Calu3 (cell line): ENCODE data around the gene SV2C. TPM values are rescaled to one million over a fixed set of nuclear protein-coding genes. Genes with fewer than 3 reads are reported as not detected.

Experiments
- BruUV-seq: library from RNA; stranded (reverse); fragments of 400-500 nt; replicated peaks from 2 replicates; lab custom pipeline; 2021; lab: Mats Ljungman, UMichigan
- CTCF ChIA-PET: fragments of 300-600 bp; sonication (Branson Sonifier 250); formaldehyde crosslinking; loops from one replicate; lab custom pipeline; 2022; ENCODE audit warnings: antibody characterized with exemption; lab: Charles Lee
- DNase-seq: peaks from one replicate; pipeline ENCODE4 v3.0.0; 2022
- H3K27ac Mint-ChIP-seq: one replicate; pipeline ENCODE4 v1.8.0; 2022; ENCODE audit warnings: mixed read lengths; ENCODE audit not compliant: unreplicated experiment
- H3K27me3 Mint-ChIP-seq: one replicate; pipeline ENCODE4 v1.8.0; 2022; ENCODE audit warnings: mixed read lengths; ENCODE audit not compliant: unreplicated experiment
- H3K36me3 Mint-ChIP-seq: one replicate; pipeline ENCODE4 v1.8.0; 2022; ENCODE audit warnings: mild to moderate bottlenecking, moderate library complexity, mixed read lengths; ENCODE audit not compliant: insufficient read depth, unreplicated experiment
- H3K4me1 Mint-ChIP-seq: one replicate; pipeline ENCODE4 v1.8.0; 2022; ENCODE audit warnings: mild to moderate bottlenecking, low read depth, mixed read lengths; ENCODE audit not compliant: unreplicated experiment
- H3K4me3 Mint-ChIP-seq: one replicate; pipeline ENCODE4 v1.8.0; 2022; ENCODE audit warnings: mild to moderate bottlenecking, low read depth, moderate library complexity, mixed read lengths; ENCODE audit not compliant: unreplicated experiment
- H3K9me3 Mint-ChIP-seq: one replicate; pipeline ENCODE4 v1.8.0; 2022; ENCODE audit warnings: low read depth, mixed read lengths; ENCODE audit not compliant: unreplicated experiment
- intact Hi-C: fragments of 100-400 bp; cut with micrococcal nuclease; formaldehyde crosslinking; loops from one replicate; pipeline ENCODE4 v1.10.0; 2022; ENCODE audit not compliant: unreplicated experiment
- total RNA-seq: library from RNA; stranded (reverse); gene quantifications from 2 replicates; pipeline ENCODE4 v1.2.3, GENCODE V29; 2022
- TF ChIP-seq, protein P1 (sequence below): fragments of 200-600 bp; IDR thresholded peaks from one replicate; pipeline ENCODE4 v1.8.0; 2022; ENCODE audit warnings: antibody characterized with exemption; ENCODE audit not compliant: unreplicated experiment

Gene SV2C
- total RNA-seq, 1 experiment from 2014 or later: 0.90 TPM

DNA sequence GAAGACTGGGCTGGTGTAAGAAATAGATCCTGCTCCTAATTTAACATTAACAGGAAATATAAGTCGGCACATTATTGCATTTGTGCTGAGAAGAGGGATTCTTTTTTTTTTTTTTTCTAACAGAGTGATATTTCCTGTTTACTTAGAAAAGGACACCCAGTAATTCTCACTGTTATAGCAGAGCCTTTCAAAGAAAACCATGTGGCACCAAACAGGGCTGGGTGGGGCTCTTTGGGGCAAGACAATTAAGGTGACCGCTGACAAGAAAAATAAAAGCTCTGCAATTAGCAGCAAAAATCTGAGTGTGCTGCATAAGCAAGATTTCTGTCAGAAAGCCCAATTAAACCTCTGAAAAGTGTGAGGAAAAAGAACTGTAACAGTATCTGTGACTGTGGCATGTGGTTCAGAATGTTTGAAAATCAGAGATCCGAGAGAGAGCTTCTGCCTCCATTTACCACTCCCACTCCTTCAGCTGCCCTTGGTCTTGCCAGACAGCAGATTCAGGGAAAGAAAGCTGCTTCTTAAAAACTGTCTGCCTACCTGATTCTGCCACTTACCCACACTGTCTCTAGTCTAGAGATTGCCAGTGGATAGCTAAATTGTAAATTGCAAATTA is 242.8 kb downstream of the SV2C start:
- BruUV-seq: no TSS peak
- Mint-ChIP-seq H3K27ac (no peak overlapping the region), H3K36me3 (no peaks in the 10 kb centered on the region), H3K4me3 (no peak overlapping the region), H3K27me3 (peaks cover 16% of the 10 kb centered on the region), H3K4me1 (no peaks in the 10 kb centered on the region), H3K9me3 (no peaks in the 10 kb centered on the region)
- no peak for DNase-seq
- intact Hi-C loops: no loop called here
- TF ChIP-seq, protein P1, sequence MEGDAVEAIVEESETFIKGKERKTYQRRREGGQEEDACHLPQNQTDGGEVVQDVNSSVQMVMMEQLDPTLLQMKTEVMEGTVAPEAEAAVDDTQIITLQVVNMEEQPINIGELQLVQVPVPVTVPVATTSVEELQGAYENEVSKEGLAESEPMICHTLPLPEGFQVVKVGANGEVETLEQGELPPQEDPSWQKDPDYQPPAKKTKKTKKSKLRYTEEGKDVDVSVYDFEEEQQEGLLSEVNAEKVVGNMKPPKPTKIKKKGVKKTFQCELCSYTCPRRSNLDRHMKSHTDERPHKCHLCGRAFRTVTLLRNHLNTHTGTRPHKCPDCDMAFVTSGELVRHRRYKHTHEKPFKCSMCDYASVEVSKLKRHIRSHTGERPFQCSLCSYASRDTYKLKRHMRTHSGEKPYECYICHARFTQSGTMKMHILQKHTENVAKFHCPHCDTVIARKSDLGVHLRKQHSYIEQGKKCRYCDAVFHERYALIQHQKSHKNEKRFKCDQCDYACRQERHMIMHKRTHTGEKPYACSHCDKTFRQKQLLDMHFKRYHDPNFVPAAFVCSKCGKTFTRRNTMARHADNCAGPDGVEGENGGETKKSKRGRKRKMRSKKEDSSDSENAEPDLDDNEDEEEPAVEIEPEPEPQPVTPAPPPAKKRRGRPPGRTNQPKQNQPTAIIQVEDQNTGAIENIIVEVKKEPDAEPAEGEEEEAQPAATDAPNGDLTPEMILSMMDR: no peak
- CTCF ChIA-PET: interaction anchor here (1.1 kb wide), 1 partner anchor 16 kb away, joined by 3 read pairs; no protein-coding TSS in a partner anchor

DNA sequence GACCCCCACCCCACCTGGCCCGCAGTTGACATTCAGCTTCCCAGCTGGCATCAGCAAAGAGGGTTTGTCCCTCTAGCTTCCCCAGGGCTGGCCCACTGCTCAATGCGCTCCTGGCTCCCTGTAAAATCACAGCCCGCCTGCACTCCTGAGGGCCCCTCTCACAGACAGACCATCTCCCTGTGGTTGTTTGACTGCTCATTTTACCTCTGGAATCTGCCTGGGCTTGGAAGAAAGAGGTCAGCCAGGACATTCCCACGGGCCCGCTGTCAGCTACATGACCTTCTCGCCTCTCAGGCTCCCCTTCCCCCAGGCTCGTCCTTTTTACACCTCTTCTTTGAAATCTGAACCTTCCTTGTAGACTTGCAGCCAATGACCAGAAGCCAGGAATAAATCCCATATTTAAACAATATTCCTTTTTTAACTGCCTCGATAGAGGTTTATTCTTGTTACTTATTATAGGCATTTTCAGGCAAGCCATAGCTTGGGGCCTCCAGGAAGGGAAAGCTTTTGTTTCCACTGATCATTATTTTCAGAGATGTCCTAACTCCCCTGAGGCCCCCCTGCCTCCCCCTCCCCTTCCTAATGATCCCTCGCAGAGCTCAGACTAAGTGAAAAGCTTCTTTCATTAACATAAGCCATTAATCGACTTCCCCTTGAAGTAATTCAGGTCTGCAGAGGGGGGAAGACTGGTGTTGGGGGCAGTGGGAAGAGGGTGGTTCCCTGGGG is 243.6 kb downstream of the SV2C start:
- H3K27me3 Mint-ChIP-seq: peaks cover 16% of the 10 kb centered on the region
- H3K27ac Mint-ChIP-seq: no peak overlapping the region
- intact Hi-C loops: no loop called here

DNA sequence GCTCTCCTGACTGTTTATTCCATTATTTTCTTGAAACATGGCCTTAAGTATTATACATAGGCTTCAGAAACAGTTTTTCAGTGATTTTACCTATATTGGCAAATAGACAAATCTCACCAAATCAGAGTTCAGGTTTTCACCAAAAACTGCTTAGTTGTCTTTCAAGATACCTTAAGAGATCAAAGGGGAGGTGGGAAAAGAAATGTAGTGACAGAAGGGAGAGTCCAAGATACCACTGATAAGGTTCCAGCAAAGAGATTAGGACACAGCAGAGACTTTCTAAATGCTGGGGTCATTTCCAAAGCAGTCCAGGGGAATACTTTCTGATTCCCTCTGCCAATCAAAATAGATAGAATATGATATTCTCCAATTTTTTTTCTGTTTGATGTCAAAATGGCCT is 246.2 kb downstream of the SV2C start:
- H3K9me3 Mint-ChIP-seq: no peaks in the 10 kb centered on the region
- no peak overlapping the region for H3K4me3 Mint-ChIP-seq
- H3K27ac Mint-ChIP-seq: no peak overlapping the region
- peaks cover 16% of the 10 kb centered on the region for H3K27me3 Mint-ChIP-seq
- intact Hi-C loops: no loop called here
- BruUV-seq: no TSS peak
- DNase-seq: no peak
- CTCF ChIA-PET: no interaction called here
- no peaks in the 10 kb centered on the region for H3K36me3 Mint-ChIP-seq
- TF ChIP-seq, protein P1: no peak
- H3K4me1 Mint-ChIP-seq: no peaks in the 10 kb centered on the region

More for the DNA sequence above, 243.6 kb downstream of the SV2C start:
- no peak for DNase-seq
- H3K9me3 Mint-ChIP-seq: no peaks in the 10 kb centered on the region
- no peaks in the 10 kb centered on the region for H3K36me3 Mint-ChIP-seq
- CTCF ChIA-PET: interaction anchor here (0.5 to 1.1 kb wide), 4 partner anchors 10 to 1256 kb away, joined by 3 to 6 read pairs (median 3); no protein-coding TSS in a partner anchor
- TF ChIP-seq, protein P1: no peak
- no peak overlapping the region for H3K4me3 Mint-ChIP-seq
- no TSS peak for BruUV-seq
- no peaks in the 10 kb centered on the region for H3K4me1 Mint-ChIP-seq

DNA sequence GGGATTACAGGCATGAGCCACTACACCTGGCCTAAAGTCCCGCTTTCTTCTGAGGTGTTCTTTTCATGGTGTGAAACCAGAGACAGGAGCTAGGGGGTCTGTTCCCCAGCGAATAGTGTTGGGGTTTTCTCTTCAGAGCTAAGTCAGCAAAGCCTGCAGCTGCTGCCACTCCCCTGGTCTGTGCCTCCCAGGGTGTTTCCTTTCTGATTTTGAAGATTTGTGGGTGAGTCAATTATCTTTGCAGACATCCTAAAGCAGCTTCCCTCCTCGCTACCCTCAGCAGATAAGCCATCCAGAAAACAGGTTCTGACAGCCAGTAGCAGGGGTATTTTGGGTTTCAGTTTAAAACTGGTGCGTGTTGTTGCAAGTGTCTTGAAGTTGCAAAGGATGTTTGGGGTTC is 247.9 kb downstream of the SV2C start:
- Mint-ChIP-seq H3K27ac (no peak overlapping the region), H3K4me3 (no peak overlapping the region), H3K9me3 (no peaks in the 10 kb centered on the region), H3K36me3 (no peaks in the 10 kb centered on the region), H3K4me1 (no peaks in the 10 kb centered on the region), H3K27me3 (peaks cover 15% of the 10 kb centered on the region)
- BruUV-seq: no TSS peak
- TF ChIP-seq, protein P1: no peak
- intact Hi-C loops: no loop called here
- no peak for DNase-seq
- CTCF ChIA-PET: interaction anchor here (0.6 to 1.7 kb wide), 2 partner anchors 155 to 213 kb away, joined by 3 to 4 read pairs; no protein-coding TSS in a partner anchor
